Stimulated activated CD4-positive, alpha-beta T cell treated with anti-CD3 and anti-CD28 coated beads, Interleukin-2, amount 100 ng/mL, for 4 hours (primary cell): ENCODE results near the gene JUNB.
A peak's percentile ranks its signal among the peaks of the same experiment; 100 is the strongest.
"Not testable (repeated sequence)": the region's sequence is repeated elsewhere in the genome, so short reads cannot be mapped to it uniquely, and the experiment has no call there.

ENCODE experiments used
- DNase-seq: peaks from one replicate; pipeline ENCODE4 v3.0.0-alpha.2; 2020; ENCODE audit warnings: low read depth

The JUNB gene

DNA sequence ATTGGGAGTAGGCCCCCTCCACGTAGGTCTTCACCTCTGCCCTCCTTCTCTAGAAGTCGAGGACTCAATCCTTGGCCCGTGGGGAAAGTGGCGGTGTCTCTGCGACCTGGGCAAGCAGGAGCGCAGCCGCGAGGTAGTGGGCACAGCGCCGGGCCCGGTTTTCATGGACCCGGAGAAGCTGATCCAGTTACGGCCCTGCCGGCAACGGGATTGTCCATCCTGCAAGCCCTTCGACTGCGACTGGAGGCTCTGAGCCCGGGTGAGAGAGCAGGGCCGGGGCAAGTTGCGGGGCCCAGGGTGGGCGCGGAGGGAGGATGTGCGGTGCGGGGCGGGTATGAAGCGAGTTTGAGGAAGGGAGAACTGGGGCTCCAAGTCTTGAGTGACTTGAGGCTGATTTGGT, 12.8 kb downstream of the JUNB start:
- DNase-seq, result no peak

DNA sequence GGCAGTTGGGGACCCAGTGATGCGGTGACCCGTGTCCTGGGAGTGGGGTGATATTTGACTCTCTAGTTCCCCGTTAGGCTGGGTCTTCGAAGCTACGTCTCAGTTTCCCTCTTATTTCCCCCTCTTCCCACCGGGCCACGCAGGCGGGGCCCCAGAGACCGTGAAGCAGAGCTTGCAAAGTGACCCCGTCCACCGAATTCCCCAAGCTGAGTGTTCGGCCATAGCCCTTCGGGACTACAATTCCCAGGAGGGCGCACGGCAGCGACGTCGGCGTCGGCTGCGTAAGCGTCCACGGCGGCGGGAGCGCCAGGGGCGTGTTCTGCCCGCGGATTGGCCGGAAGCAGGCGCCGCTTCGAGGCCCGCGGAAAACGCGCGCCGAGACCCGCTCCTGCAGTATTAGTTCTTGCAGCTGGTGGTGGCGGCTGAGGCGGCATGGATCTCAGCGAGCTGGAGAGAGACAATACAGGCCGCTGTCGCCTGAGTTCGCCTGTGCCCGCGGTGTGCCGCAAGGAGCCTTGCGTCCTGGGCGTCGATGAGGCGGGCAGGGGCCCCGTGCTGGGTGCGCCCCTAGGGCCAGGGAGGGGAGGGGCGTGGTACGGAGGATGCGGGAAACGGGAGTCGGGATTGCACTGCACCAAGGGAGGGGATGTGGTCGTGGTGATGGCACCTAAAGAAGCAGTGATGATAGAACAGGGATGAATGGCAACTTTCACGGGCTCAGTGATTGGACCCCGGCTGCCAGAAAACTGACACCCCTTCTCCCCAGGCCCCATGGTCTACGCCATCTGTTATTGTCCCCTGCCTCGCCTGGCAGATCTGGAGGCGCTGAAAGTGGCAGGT, 15.2 kb downstream of the JUNB start, which contains the start of gene RNASEH2A:
Gene RNASEH2A (plus strand): TSS at position 343 of the 840 bp plus-strand sequence. CDS start 90 bp downstream, at position 433.
- peak; percentile 80 for DNase-seq

DNA sequence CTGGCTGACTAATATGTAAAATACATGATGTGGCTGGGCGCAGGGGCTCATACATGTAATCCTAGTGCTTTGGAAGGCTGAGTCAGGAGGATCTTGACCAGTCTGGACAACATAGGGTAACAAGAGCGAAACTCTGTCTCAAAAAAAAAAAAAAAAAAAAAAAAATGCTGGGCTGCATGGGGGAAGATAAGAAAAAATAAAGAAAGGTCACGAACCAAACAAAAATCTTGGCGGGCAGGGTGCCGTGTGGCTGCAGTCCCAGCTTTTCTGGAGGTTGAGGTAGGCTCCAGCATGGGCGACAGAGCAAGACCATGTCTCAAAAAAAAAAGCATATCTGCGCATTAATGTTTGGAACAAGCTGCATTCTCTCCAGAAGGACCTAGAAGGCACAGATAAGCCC, 23.8 kb downstream of the JUNB start:
- DNase-seq, result no peak

- DNase-seq, result not testable (repeated sequence)
These were observed 25.9 kb downstream of the JUNB start for GRCh38 chr19:12817188-12817587.

DNA sequence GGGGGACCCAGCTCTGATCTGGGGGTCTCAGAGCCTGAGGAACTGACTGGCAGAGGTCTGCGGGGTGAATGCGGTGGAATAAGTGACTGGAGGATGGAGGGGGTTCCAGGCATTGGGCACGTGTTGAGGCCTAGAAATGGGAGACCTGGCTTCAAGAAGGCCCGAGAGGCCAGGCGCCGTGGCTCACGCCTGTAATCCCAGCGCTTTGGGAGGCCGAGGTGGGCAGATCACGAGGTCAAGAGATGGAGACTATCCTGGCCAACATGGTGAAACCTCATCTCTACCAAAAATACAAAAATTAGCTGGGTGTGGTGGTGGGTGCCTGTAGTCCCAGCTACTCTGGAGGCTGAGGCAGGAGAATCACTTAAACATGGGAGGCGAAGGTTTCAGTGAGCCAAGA, 26.5 kb downstream of the JUNB start:
- DNase-seq, result not testable (repeated sequence)

- DNase-seq, result no peak
These were observed 30.5 kb downstream of the JUNB start for GRCh38 chr19:12821761-12822160.

GRCh38 chr19:12825254-12826131, 34.2 kb downstream of the JUNB start:
- no peak for DNase-seq

- no peak for DNase-seq
These were observed 37.2 kb downstream of the JUNB start for GRCh38 chr19:12828494-12828893.

- DNase-seq, result no peak
These were observed 42.1 kb downstream of the JUNB start for GRCh38 chr19:12833418-12833737.

DNA sequence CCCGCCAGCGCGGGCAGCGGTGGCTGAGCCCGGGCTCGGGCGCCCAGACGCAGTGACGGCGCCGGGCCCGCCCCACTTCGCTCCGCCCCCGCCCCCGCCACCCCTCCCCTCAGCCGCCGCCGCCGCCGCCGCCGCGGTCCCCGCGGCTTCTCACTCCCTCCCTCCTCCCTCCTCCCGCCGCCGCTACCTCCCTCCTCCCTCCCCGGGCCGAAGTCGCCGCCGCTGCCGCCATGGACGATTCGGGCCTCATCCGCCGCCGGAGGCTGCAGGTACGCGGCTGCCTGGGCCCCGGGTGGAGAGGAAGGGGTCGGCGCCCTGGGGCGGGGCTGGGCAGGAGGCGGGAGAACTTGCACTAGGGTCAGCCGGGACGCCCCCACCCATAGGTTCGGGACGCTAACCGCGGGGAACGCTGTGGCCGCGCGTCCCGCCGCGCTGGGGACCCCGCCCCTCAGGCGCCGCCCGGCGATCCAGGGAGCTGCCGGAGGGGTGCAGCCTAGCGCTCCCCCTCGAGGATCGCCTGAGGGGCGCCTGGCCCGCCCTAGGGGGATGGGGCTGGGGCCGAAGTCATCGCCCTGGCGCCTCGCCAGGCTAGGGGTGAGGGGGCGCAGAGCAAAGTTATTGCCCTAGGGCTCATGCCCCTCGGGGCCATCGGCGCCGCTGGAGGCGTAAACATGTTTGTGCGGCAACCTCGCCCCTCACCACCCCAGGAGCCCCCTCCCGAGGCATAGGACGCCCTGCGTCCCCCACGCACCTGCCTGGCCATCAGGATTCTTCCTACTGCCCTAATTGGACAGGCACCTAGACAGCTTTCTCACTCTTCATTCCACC, 42.7 kb downstream of the JUNB start:
- DNase-seq, result no peak

GRCh38 chr19:12834566-12834943, 43.3 kb downstream of the JUNB start, which contains the start of gene RTBDN:
Gene RTBDN, minus strand, starts transcription at chr19:12834579. Its CDS starts 4,600 bp downstream, at chr19:12829979.
- no peak for DNase-seq

GRCh38 chr19:12834976-12835757, 43.9 kb downstream of the JUNB start:
- DNase-seq, result no peak

GRCh38 chr19:12836529-12836863, 45.2 kb downstream of the JUNB start:
- DNase-seq, result no peak

GRCh38 chr19:12837225-12837624, 45.9 kb downstream of the JUNB start:
- DNase-seq, result no peak

GRCh38 chr19:12838182-12838885, 47.0 kb downstream of the JUNB start, which contains the start of gene MAST1:
Gene MAST1, plus strand, starts transcription at chr19:12838515. Its CDS starts 58 bp downstream, at chr19:12838573.
- no peak for DNase-seq

DNA sequence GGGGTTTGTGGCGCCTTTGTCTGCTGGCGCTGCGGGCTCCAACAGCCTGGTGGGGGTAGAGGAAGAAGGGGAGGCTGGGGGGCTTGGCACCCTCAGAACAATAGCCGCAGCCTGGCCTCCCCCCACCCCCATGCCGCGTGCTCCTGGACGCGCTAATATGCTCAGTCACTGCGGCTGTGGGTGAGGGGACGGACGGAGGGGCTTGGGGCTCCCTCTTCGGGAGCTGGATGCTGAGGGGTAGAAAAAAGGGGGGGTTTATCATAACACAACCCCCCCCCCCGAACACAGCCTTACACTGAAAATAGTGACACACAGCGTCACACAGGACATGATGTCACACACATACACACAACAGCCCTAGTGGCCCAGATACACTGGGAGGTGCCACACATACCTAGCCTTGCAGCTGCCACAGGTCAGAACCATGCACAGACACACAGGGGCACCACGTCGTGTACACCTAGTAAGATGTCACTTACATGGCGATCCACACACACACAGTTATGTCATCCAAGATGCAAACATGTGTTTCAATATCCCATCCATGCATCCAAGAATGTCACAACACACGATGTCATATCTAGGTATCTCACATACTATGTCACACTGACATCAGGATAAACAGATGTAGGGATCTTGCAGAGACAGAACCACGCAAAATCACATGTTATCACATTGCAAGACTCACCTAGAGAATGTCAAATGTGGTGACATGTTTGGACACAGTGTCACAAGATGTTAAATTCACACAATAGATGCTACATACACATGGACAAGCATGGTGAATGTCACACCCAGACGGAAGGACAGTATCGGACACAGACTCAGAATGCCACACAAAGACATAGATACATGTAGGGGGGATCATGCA, 47.8 kb downstream of the JUNB start:
- DNase-seq, result no peak

GRCh38 chr19:12840091-12841079, 49.1 kb downstream of the JUNB start:
- DNase-seq, result no peak

DNA sequence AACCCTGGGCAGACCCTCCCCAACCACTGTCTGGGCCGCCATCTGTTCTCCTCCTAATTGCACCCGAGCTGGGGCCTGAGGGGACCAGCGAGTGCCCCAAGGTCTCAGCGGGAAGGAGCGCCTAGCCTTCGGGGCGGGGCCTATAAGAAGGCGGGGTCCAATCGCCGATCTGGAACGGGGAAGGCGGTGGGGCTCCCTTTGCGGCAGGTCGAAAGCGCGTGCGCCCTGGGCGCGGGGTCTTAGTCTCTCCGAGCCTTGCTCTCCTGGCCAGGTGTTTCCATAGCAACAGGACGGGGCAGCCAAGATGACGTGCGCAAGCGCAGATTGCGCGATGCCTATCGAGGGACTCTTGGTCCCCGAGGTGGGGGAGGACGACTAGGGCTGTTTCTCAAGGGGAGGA, 49.8 kb downstream of the JUNB start:
- DNase-seq, result no peak
